GM23248 (cell line): ENCODE data around the gene DDX10. TPM values are rescaled to one million over a fixed set of nuclear protein-coding genes. Genes with fewer than 3 reads are reported as not detected.
A peak's percentile ranks its signal among the peaks of the same experiment; 100 is the strongest.

Experiments used
- DNase-seq: peaks from one replicate; pipeline ENCODE4 v3.0.0-alpha.2; 2015
- H2AFZ ChIP-seq: fragments of 200-600 bp; sonication (generic); 2 replicates; pipeline ENCODE4 v1.6.1; 2016; ENCODE audit warnings: antibody characterized with exemption
- H3F3A ChIP-seq: fragments of 200-600 bp; sonication (generic); 2 replicates; pipeline ENCODE4 v1.6.1; 2016; ENCODE audit warnings: mild to moderate bottlenecking, antibody characterized with exemption, mixed run types; ENCODE audit not compliant: insufficient read depth
- H3K27ac ChIP-seq: fragments of 200-600 bp; sonication (generic); 2 replicates; pipeline ENCODE4 v1.5.1; 2016; ENCODE audit warnings: mild to moderate bottlenecking
- H3K27me3 ChIP-seq: fragments of 200-600 bp; sonication (generic); replicated peaks from 2 replicates; pipeline ENCODE4 v1.6.1; 2016; ENCODE audit warnings: mild to moderate bottlenecking; ENCODE audit not compliant: insufficient read depth
- H3K36me3 ChIP-seq: fragments of 200-600 bp; sonication (generic); 2 replicates; pipeline ENCODE4 v1.6.1; 2016; ENCODE audit warnings: low read depth, mild to moderate bottlenecking
- H3K4me1 ChIP-seq: fragments of 200-600 bp; sonication (generic); 2 replicates; pipeline ENCODE4 v1.6.1; 2016; ENCODE audit warnings: mild to moderate bottlenecking; ENCODE audit not compliant: insufficient read depth
- H3K4me2 ChIP-seq: fragments of 200-600 bp; sonication (generic); one replicate; pipeline ENCODE4 v1.6.1; 2016; ENCODE audit warnings: mild to moderate bottlenecking; ENCODE audit not compliant: unreplicated experiment
- H3K4me3 ChIP-seq: fragments of 200-600 bp; sonication (generic); 2 replicates; pipeline ENCODE4 v1.5.1; 2016; ENCODE audit warnings: mild to moderate bottlenecking
- H3K79me2 ChIP-seq: fragments of 200-600 bp; sonication (generic); 2 replicates; pipeline ENCODE4 v1.6.1; 2016; ENCODE audit warnings: mild to moderate bottlenecking; ENCODE audit not compliant: insufficient read depth
- H3K9ac ChIP-seq: fragments of 200-600 bp; sonication (generic); 2 replicates; pipeline ENCODE4 v1.6.1; 2016; ENCODE audit warnings: mild to moderate bottlenecking
- H3K9me2 ChIP-seq: fragments of 200-600 bp; sonication (generic); 2 replicates; pipeline ENCODE4 v1.6.1; 2016; ENCODE audit warnings: mixed run types, mild to moderate bottlenecking, moderate library complexity; ENCODE audit not compliant: insufficient read depth
- H3K9me3 ChIP-seq: fragments of 200-600 bp; sonication (generic); one replicate; pipeline ENCODE4 v1.6.1; 2017; ENCODE audit warnings: low read depth
- H4K20me1 ChIP-seq: fragments of 200-600 bp; sonication (generic); 2 replicates; pipeline ENCODE4 v1.6.0; 2016; ENCODE audit not compliant: insufficient read depth
- EZH2 ChIP-seq: fragments of 200-600 bp; sonication (generic); IDR thresholded peaks from 2 replicates; pipeline ENCODE4 v1.6.1; 2018; ENCODE audit warnings: antibody characterized with exemption, mild to moderate bottlenecking; ENCODE audit not compliant: insufficient read depth, poor library complexity, severe bottlenecking
- EZH2phosphoT487 ChIP-seq: fragments of 200-600 bp; sonication (generic); IDR thresholded peaks from 2 replicates; pipeline ENCODE4 v1.6.1; 2018; ENCODE audit warnings: antibody characterized with exemption, moderate library complexity, mild to moderate bottlenecking, low read depth; ENCODE audit not compliant: insufficient read depth
- WGBS, 2 experiments: methylation state at CpG; one replicate each; pipeline ENCODE4 v1.1.6; 2015 to 2017; ENCODE audit warnings: low lambda C conversion rate in 2 of 2, low coverage in 1 of 2; ENCODE audit errors: missing lambda C conversion rate in 2 of 2; 5-methylcytosine and 5-hydroxymethylcytosine counted together
- in situ Hi-C: fragments of 300-500 bp; cut with MboI; formaldehyde crosslinking; loops from 2 replicates; pipeline ENCODE4 v1.15.0; 2020
- polyA plus RNA-seq: library from polyadenylated mRNA; unstranded; fragments of >200 nt; fragmentation: Nextera tagmentation; extraction: Ambion mirVana; gene quantifications from 2 replicates; pipeline ENCODE4 v1.2.1, GENCODE V29; 2016
- total RNA-seq: library from RNA; depleted of rRNA; stranded (reverse); fragments of >200 nt; shearing (Covaris generic); gene quantifications from 2 replicates; pipeline ENCODE4 v1.2.3, GENCODE V29; 2014; rRNA removed

DDX10 gene
- total and polyA plus RNA-seq, 2 experiments from 2014 or later, result 23.6 to 31.2 TPM

GRCh38 chr11:108984523-108984922 lies 319.7 kb downstream of the DDX10 start:
- H3K79me2 ChIP-seq, result no peaks in the 10 kb centered on the region
- no peaks in the 10 kb centered on the region for H3K9me3 ChIP-seq
- H4K20me1 ChIP-seq, result no peaks in the 10 kb centered on the region
- H3K4me1 ChIP-seq, result peaks cover 33% of the 10 kb centered on the region
- DNase-seq, result no peak
- H2AFZ ChIP-seq, result no peak overlapping the region
- in situ Hi-C loops, result no loop called here
- 0 out of 2 replicates have a peak overlapping the region, but pooled peaks have one; percentile 34 for H3K9ac ChIP-seq
- no peak overlapping the region for H3K4me3 ChIP-seq
- H3K9me2 ChIP-seq, result no peaks in the 10 kb centered on the region
- peaks cover 24% of the 10 kb centered on the region for H3F3A ChIP-seq
- no peaks in the 10 kb centered on the region for H3K27me3 ChIP-seq
- no peak for TF ChIP-seq EZH2
- no peak for TF ChIP-seq EZH2phosphoT487
- H3K4me2 ChIP-seq, result peak overlapping the region; percentile 3
- H3K36me3 ChIP-seq, result no peaks in the 10 kb centered on the region
- H3K27ac ChIP-seq, result peak overlapping the region; percentile 56

- peak overlapping the region; percentile 76 for H2AFZ ChIP-seq
- WGBS, 2 experiments, result 48 to 67% methylated on average over 3 of the region's 3 CpGs
- no peak for DNase-seq
- no peak for TF ChIP-seq EZH2phosphoT487
- no peak overlapping the region for H3K9ac ChIP-seq
- no peaks in the 10 kb centered on the region for H3K79me2 ChIP-seq
- H3K27me3 ChIP-seq, result no peaks in the 10 kb centered on the region
- no peaks in the 10 kb centered on the region for H4K20me1 ChIP-seq
- peak overlapping the region; percentile 41; the same call in 1 of the 2 replicates for H3K27ac ChIP-seq
- H3K4me3 ChIP-seq, result no peak overlapping the region
- peaks cover 33% of the 10 kb centered on the region for H3K4me1 ChIP-seq
- H3K9me3 ChIP-seq, result peaks cover 4% of the 10 kb centered on the region
- no peaks in the 10 kb centered on the region for H3K36me3 ChIP-seq
- in situ Hi-C loops, result no loop called here
- H3K9me2 ChIP-seq, result no peaks in the 10 kb centered on the region
- H3K4me2 ChIP-seq, result peak overlapping the region; percentile 54
- H3F3A ChIP-seq, result peaks cover 24% of the 10 kb centered on the region
These were observed 320.5 kb downstream of the DDX10 start for GRCh38 chr11:108985236-108985944.

DNA sequence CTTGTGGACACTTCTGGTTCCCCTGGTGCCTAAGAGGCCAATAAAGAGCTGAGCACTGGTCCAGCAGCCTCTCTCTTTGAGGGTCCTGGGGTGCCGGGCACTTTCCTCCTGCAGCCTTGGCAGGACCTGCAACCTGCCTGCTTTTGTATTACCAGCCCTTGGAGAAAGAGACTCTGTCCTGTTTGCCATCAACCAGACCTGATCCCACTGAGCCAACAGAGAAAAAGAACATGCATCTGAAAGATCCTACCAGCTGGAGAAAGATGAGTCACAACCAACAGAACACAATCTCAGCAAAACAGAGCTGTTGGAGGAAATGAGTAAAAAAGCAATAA lies 321.0 kb downstream of the DDX10 start:
- Histone ChIP-seq H3K79me2 (no peaks in the 10 kb centered on the region), H4K20me1 (no peaks in the 10 kb centered on the region), H3K4me3 (no peak overlapping the region), H3K36me3 (no peaks in the 10 kb centered on the region), H3F3A (peaks cover 24% of the 10 kb centered on the region), H3K27ac (peak overlapping the region; percentile 41; the same call in 1 of the 2 replicates), H3K4me2 (peak overlapping the region; percentile 54), H3K27me3 (no peaks in the 10 kb centered on the region), H2AFZ (peak overlapping the region; percentile 76), H3K9ac (no peak overlapping the region), H3K9me3 (peaks cover 4% of the 10 kb centered on the region), H3K9me2 (no peaks in the 10 kb centered on the region), H3K4me1 (peaks cover 33% of the 10 kb centered on the region)
- 30 to 41% methylated on average over 1 of the region's 1 CpG for WGBS, 2 experiments
- DNase-seq, result peak; percentile 80
- in situ Hi-C loops, result no loop called here
- TF ChIP-seq EZH2phosphoT487 (no peak), EZH2 (no peak)

Other genes starting within 250 kb of the DDX10 start
- not detected in 2 replicates for gene C11orf65, start 197.5 kb upstream of the DDX10 start, total RNA-seq
- 0.58 and 1.1 TPM in 2 replicates for gene C11orf65, start 197.5 kb upstream of the DDX10 start, polyA plus RNA-seq
- gene POGLUT3, start 166.7 kb upstream of the DDX10 start, total RNA-seq, result 21.6 and 26.6 TPM in 2 replicates
- gene POGLUT3, start 166.7 kb upstream of the DDX10 start, polyA plus RNA-seq, result 22.9 and 23.9 TPM in 2 replicates
- 0.13 TPM in 1 of 2 replicates, not detected in the other for gene EXPH5, start 71.3 kb upstream of the DDX10 start, total RNA-seq
- 0.19 TPM in 1 of 2 replicates, not detected in the other for gene EXPH5, start 71.3 kb upstream of the DDX10 start, polyA plus RNA-seq